LNCAP (cell line): ENCODE data around the gene TMEM50B.

Source experiments
- TF ChIP-seq, protein P1 (sequence below): fragments of 450-650 bp; IDR thresholded peaks from 2 replicates; pipeline ENCODE4 v1.5.1; 2017; ENCODE audit warnings: mild to moderate bottlenecking

The TMEM50B gene

DNA sequence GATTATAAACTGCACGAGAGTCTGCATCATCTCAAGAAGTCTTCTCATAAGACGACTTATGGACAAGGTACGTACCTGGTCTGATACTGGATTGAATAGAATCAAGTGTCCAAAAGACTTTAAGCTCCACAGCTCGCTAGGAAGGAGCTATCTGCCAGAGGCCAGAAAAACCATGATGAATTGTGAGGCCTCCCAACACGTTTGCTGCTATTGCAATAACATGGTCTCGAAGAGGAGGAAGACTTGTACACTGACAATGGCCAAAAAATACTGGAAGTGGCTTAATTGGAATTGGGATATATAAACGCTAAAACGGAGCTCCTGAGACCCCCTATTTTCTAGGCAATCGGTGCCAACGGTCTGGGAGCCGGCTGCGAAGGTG is 11.2 kb upstream of the TMEM50B start:
- TF ChIP-seq, protein P1, sequence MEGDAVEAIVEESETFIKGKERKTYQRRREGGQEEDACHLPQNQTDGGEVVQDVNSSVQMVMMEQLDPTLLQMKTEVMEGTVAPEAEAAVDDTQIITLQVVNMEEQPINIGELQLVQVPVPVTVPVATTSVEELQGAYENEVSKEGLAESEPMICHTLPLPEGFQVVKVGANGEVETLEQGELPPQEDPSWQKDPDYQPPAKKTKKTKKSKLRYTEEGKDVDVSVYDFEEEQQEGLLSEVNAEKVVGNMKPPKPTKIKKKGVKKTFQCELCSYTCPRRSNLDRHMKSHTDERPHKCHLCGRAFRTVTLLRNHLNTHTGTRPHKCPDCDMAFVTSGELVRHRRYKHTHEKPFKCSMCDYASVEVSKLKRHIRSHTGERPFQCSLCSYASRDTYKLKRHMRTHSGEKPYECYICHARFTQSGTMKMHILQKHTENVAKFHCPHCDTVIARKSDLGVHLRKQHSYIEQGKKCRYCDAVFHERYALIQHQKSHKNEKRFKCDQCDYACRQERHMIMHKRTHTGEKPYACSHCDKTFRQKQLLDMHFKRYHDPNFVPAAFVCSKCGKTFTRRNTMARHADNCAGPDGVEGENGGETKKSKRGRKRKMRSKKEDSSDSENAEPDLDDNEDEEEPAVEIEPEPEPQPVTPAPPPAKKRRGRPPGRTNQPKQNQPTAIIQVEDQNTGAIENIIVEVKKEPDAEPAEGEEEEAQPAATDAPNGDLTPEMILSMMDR, result no peak

DNA sequence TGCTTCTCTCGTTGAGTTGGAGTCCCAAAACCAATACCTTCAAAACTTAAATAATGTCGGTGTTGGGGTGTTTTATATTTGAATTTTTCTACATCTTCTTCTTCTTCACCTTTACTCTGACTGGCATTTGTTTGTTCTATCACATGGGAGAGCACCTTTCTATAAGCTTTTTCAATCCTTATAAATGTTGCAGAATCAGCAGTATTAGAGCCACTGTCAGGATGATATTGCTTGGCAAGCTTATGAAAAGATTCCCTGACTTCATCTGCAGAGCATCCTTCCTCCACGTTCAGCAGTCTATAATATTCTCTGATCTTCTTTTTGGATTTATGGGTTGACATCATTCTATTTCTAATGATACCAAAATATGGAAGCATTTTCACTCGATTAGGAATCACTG is 9.2 kb upstream of the TMEM50B start:
- TF ChIP-seq, protein P1, result no peak

DNA sequence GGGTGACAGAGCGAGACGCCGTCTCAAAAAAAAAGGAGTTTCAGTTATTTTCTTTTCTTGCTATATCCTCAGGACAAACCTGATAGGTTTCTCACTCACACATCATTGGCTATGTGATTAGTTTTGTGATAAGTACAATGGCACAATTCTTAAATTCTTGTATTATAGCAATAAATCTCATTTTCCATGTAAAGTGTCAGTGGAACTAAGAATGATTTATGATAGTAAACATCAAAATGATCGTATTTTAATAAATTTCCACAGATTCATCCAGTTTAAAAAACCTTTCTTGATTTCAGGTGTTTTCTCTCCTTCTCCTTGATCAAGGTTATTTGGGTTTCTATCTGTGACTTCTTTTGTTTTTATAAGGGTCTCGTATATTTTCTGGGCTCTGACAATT is 8.2 kb upstream of the TMEM50B start:
- TF ChIP-seq, protein P1, result no peak

DNA sequence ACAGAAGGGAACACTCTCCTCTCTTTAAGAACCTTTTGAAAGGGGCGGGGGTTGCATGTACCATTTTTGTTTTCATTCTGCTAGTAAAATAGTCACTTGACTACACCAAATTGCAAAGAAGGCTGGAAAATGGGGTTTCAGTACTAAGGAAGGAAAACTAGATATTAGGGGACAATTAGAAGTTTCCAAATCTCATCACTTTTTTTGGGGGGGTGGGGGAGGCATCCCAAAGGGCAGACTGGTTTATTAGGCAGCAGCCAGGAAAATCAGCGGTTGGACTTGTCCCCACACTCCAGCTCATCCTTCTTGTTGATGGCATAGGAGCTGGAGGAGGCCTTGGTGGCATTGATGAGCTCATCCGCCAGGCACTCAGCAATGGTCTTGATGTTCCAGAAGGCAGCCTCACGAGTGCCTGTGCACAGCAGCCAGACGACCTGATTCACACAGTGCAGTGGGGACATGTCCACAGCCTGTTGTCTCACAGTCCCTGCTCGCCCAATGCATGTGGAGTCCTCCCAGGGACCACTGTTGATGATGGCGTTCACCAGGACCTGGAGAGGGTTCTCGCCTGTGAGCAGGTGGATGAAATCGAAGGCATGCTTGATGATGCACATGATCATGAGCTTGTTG is 1.7 kb upstream of the TMEM50B start:
- TF ChIP-seq, protein P1, result no peak

DNA sequence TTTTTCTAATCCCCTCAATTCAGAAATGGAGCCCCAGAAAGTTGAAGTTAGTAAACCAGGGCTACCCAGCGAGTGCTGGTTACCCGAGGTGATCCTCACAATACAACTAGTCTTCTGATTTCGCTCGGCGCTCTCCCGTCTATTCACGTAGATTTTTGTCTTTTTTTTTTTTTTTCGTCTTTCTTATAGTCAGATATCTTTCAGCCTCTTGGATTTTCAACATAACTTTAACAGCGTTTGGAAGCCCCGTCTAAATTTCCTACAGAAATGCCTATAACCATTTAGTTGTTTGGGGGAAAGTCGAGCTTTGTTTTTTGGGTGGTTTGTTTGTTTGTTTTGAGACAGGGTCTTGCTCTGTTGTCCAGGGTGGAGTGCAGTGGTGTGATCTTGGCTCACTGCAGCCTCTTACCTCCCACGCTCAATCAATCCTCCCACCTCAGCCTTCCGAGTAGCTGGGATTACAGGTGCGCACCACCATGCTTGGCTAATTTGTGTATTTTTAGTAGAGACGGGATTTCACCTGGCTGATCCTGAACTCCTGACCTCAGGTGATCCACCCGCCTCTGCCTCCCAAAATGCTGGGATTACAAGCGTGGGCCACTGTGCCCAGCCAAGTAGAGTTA is 818 bp upstream of the TMEM50B start:
- TF ChIP-seq, protein P1, result no peak

DNA sequence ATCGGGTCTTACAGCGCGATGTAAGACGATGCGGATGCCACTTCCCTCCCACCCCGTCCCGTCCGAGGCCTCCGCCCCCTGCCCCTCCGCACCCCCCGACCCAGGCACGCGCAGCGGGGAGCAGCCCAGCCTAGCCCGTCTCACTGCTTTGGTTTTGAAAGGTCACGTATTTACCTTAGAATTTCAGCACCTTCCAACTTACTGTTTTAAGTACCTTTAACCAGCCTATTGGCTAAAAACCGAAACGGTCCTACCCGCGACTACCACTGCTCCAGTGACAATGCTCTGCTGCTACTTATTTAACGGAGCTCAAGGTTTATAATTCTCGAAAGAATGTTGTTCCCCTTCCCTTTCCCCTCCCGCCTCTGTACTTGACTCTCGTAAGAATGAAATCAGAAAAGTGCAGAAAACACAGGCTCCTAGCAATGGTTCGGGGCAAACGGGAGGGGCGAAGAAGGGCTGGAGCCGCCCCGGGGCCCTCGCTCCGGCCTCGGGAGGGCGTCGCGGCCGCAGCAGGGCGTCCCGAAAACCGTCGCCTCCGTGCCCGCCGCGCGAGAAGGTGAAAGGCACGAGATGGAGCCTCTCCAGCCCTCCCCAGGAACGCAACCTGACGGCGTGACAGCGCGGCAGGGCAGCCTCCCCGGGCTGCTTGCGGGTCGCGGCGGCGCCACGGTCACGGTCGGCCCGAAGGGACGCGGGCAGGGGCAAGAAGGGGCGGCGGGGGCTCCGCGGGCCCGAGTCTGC is 667 bp downstream of the TMEM50B start:
- TF ChIP-seq, protein P1, result no peak; the same call in 1 of the 2 replicates

DNA sequence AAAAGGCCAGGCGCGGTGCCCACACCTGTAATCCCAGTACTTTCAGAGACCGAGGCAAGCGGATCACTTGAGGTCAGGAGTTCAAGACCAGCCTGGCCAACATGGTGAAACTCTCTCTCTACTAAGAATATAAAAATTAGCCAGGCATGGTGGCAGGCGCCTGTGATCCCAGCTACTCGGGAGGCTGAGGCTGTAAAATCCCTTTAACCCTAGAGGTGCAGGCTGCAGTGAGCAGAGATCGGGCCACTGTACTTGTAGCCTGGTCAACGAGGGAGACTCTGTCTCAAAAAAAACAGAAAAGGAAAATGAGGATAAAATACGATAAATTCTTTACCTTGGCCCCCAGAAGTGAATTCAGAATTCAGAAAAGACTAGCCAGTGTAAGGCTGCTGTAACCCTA is 1.6 kb downstream of the TMEM50B start:
- TF ChIP-seq, protein P1, result no peak
